GM13976 (cell line): ENCODE measurements around the gene IL21R.
"Not testable (repeated sequence)": the region's sequence is repeated elsewhere in the genome, so short reads cannot be mapped to it uniquely, and the experiment has no call there.

Source experiments
- DNase-seq: peaks from one replicate; pipeline ENCODE4 v3.0.0; 2012; ENCODE audit warnings: low spot score
- in situ Hi-C: fragments of 300-500 bp; cut with MboI; formaldehyde crosslinking; loops from one replicate; pipeline ENCODE4 v1.12.0; 2022; ENCODE audit warnings: low sequenced_read_pairs, mixed read lengths, inconsistent platforms; ENCODE audit not compliant: unreplicated experiment
- TF ChIP-seq, protein P1 (sequence below): IDR thresholded peaks from 2 replicates; pipeline ENCODE4 v1.5.1; 2012; ENCODE audit warnings: borderline replicate concordance, mild to moderate bottlenecking; ENCODE audit not compliant: insufficient read depth; ENCODE audit errors: extremely low read depth, missing control alignments, control extremely low read depth

Gene IL21R

DNA sequence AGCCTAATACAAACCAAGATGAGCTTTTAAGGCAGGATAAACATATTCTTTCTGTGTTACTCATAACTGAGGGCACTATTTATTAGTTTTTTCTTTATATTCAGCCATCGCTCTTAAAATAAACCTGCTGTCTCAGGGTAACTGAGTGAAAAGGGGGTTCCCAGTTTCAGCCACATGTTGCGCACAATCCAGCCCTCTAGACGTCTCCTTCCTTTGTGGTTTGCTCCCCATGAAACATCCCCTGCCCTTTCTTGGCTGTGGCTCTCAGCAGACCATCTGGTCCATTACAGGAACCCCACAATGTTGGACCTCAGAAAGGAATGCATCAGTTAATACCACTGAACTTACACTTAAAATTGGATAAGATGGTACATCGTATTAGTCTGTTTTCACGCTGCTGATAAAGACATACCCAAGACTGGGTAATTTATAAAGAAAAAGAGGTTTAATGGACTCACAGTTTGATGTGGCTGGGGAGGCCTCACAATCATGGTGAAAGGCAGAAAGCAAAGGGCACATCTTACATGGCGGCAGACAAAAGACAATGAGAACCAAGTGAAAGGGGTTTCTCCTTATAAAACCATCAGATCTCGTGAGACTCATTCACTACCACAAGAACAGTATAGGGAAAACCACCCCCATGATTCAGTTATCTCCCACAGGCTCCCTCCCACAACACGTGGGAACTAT, 12.6 kb upstream of the IL21R start:
- in situ Hi-C loops: no loop called here
- DNase-seq: no peak
- TF ChIP-seq, protein P1, sequence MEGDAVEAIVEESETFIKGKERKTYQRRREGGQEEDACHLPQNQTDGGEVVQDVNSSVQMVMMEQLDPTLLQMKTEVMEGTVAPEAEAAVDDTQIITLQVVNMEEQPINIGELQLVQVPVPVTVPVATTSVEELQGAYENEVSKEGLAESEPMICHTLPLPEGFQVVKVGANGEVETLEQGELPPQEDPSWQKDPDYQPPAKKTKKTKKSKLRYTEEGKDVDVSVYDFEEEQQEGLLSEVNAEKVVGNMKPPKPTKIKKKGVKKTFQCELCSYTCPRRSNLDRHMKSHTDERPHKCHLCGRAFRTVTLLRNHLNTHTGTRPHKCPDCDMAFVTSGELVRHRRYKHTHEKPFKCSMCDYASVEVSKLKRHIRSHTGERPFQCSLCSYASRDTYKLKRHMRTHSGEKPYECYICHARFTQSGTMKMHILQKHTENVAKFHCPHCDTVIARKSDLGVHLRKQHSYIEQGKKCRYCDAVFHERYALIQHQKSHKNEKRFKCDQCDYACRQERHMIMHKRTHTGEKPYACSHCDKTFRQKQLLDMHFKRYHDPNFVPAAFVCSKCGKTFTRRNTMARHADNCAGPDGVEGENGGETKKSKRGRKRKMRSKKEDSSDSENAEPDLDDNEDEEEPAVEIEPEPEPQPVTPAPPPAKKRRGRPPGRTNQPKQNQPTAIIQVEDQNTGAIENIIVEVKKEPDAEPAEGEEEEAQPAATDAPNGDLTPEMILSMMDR: no peak

DNA sequence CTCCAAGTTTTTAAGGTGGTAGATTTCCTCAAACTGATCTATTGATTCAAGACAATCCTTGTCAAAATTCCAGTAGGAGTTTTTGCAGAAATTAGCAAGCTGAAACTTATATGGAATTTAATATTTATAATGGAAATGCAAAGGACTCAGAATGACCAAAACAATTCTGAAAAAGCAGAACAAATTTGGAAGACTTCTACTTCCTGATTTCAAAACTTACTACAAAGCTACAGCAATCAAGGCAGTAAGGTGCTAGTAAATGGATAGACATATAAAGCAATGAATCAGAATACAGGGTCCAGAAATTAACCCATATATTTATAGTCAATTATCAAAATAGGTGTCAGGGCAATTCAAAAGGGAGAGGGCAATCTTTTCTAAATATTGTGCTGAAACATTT, 11.8 kb upstream of the IL21R start:
- no peak for DNase-seq
- TF ChIP-seq, protein P1: no peak
- in situ Hi-C loops: no loop called here

DNA sequence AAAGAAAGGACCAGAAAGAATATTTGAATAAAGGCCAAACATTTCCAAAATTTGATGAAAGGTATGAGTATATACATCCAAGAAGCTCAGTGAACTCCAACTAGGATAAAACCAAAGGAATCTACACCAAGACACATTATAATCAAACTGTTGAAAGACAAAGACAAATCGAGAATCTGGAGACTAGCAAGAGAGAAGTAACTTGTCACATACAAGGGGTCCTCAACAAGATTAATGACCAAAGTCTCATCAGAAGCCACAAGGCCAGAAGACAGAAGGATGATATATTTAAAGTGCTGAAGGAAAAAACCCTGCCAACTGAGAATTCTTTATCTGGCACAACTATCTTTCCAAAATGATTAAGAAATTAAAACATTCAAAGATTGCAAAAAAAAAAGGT, 9.3 kb upstream of the IL21R start:
- DNase-seq: no peak
- TF ChIP-seq, protein P1: no peak
- in situ Hi-C loops: no loop called here

DNA sequence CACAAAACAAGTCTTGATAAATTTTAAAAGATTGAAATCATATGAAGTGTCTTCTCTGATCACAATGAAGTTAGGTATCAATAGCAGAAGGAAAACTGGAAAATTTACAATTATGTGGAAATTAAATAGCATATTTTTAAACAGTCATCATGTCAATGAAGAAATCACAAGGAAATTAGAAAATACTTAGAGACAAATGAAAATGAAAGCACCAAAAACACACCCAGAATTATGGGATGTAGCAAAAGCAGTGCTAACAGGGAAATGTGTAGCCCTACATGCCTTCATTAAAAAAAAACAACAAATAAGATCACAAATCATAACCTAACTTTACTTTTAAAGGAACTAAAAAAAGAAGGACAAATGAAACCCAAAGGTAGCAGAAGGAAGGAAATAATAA, 7.5 kb upstream of the IL21R start:
- DNase-seq: no peak
- TF ChIP-seq, protein P1: no peak
- in situ Hi-C loops: no loop called here

GRCh38 chr16:27398341-27398893, 3.6 kb upstream of the IL21R start:
- in situ Hi-C loops: not testable (repeated sequence)

GRCh38 chr16:27398894-27399853, 2.8 kb upstream of the IL21R start:
- in situ Hi-C loops: no loop called here
- DNase-seq: no peak
- TF ChIP-seq, protein P1: no peak

More at GRCh38 chr16:27398341-27398893, 3.6 kb upstream of the IL21R start:
- not testable (repeated sequence) for DNase-seq
